Nephron progenitor cell (in vitro differentiated cells): ENCODE data around the gene NELL2.

Source experiments
- DNase-seq: peaks from one replicate; pipeline ENCODE4 v3.0.0; 2021
- H3K27ac Mint-ChIP-seq: 2 replicates; pipeline ENCODE4 v1.8.0; 2021; ENCODE audit warnings: mild to moderate bottlenecking, moderate library complexity, mixed read lengths
- H3K27me3 Mint-ChIP-seq: 2 replicates; pipeline ENCODE4 v1.8.0; 2021; ENCODE audit warnings: mild to moderate bottlenecking, low read depth, mixed read lengths; ENCODE audit not compliant: poor library complexity
- H3K36me3 Mint-ChIP-seq: 2 replicates; pipeline ENCODE4 v1.8.0; 2021; ENCODE audit warnings: low read depth, mixed read lengths
- H3K4me1 Mint-ChIP-seq: 2 replicates; pipeline ENCODE4 v1.8.0; 2021; ENCODE audit warnings: mixed read lengths
- H3K4me3 Mint-ChIP-seq: 2 replicates; pipeline ENCODE4 v1.8.0; 2021; ENCODE audit warnings: mild to moderate bottlenecking, moderate library complexity, mixed read lengths
- H3K9me3 Mint-ChIP-seq: 2 replicates; pipeline ENCODE4 v1.8.0; 2021; ENCODE audit warnings: mild to moderate bottlenecking, moderate library complexity, mixed read lengths
- TF ChIP-seq, protein P1 (sequence below): fragments of 200-600 bp; sonication (generic); IDR thresholded peaks from 2 replicates; pipeline ENCODE4 v1.5.0; 2021; ENCODE audit warnings: antibody characterized with exemption

NELL2 gene

DNA sequence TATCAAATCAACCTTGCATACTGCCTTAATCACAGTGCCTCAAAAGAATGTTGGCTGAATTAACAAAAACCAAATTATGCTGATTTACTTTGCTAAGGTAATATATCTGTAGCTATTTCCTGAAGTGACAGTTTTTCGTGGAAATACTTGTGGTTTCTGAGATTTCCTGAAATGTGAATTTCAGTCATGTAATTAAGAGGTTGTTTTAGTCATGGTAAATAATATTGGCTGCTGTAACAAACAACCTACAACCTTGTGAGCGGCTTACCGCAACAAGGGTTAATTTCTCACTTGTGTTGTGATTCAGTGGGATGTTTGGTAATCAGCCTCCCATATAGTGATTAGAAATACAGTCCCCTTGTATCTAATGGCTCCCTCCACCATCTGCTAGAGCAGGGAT, 387.9 kb downstream of the NELL2 start:
- Mint-ChIP-seq H3K4me3 (no peak overlapping the region), H3K4me1 (no peaks in the 10 kb centered on the region), H3K36me3 (no peaks in the 10 kb centered on the region), H3K27me3 (no peaks in the 10 kb centered on the region), H3K9me3 (peaks cover 7% of the 10 kb centered on the region), H3K27ac (no peak overlapping the region)
- DNase-seq = no peak
- TF ChIP-seq, protein P1, sequence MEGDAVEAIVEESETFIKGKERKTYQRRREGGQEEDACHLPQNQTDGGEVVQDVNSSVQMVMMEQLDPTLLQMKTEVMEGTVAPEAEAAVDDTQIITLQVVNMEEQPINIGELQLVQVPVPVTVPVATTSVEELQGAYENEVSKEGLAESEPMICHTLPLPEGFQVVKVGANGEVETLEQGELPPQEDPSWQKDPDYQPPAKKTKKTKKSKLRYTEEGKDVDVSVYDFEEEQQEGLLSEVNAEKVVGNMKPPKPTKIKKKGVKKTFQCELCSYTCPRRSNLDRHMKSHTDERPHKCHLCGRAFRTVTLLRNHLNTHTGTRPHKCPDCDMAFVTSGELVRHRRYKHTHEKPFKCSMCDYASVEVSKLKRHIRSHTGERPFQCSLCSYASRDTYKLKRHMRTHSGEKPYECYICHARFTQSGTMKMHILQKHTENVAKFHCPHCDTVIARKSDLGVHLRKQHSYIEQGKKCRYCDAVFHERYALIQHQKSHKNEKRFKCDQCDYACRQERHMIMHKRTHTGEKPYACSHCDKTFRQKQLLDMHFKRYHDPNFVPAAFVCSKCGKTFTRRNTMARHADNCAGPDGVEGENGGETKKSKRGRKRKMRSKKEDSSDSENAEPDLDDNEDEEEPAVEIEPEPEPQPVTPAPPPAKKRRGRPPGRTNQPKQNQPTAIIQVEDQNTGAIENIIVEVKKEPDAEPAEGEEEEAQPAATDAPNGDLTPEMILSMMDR = no peak

DNA sequence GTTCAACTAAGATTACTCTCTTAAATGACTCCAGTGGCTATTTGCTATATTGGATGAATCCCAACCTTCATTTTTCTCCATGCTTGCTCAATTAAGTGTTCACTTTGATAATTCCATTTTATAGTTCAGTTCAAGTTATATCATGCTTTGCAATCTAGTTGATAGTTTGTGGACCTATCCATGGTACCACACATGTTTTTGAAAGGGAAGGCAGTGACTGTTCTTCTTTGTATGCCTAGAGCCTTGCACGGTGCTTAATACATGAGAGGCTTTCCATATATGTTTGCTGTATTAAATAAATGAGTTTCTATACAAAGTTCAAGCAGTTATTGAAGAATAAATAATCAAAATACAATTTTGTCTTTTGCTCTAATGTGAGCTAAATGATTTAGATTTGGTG, 391.3 kb downstream of the NELL2 start:
- DNase-seq = no peak
- TF ChIP-seq, protein P1 = no peak
- H3K4me3 Mint-ChIP-seq = no peak overlapping the region
- peaks cover 10% of the 10 kb centered on the region for H3K9me3 Mint-ChIP-seq
- H3K36me3 Mint-ChIP-seq = no peaks in the 10 kb centered on the region
- H3K27ac Mint-ChIP-seq = no peak overlapping the region
- no peaks in the 10 kb centered on the region for H3K27me3 Mint-ChIP-seq
- no peaks in the 10 kb centered on the region for H3K4me1 Mint-ChIP-seq

DNA sequence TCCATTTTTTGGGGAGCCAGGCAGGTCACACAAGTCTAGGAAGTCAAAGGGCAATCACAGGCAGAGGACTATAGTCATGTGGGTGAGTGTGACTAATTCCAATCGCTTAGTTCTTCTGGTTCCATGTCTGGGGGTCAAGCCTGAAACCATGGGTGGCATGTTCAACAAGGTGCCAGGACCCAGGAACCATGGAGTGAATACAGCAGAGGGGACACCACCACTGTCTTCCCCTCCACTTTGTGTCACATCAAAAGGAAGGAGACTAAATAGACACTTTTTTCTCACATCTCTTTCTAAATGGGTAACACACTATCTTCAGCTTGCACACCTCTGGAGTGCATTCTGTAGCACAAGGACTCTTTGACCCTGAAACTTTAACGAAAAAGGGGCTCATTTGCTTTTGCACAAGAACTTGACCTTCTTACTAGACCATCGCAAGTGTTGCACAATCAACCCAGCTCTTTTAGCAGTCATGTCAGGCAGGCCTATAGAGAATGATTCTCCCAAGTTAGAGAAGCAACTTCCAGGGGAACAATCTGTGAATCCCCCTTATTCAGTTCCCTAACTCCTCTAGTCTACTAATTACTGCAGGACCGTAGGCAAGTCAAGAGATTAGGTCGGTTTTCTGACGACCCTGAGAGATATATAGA, 398.7 kb downstream of the NELL2 start:
- Mint-ChIP-seq H3K4me1 (no peaks in the 10 kb centered on the region), H3K27me3 (peaks cover 2% of the 10 kb centered on the region), H3K27ac (no peak overlapping the region), H3K9me3 (peaks cover 54% of the 10 kb centered on the region), H3K4me3 (no peak overlapping the region), H3K36me3 (no peaks in the 10 kb centered on the region)
- TF ChIP-seq, protein P1 = no peak
- DNase-seq = no peak

DNA sequence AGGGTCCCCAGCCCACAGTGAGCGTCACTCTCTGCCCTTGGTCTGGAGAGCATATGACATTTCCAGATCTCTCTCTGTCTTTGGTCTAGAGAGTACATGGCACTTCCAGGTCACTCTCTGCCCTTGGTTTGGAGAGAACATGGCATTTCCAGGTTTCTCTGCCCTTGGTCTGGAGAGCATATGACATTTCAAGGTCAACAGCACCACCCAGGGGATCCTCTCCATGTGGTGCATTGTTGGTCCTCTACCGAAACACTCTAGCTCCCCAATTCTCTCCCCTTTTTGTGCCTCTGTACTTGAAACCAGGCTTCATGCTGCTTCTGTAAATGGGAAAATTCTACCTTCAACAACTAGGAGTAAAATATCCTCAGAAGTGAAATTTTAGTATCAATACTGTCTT, 399.4 kb downstream of the NELL2 start:
- TF ChIP-seq, protein P1 = no peak
- Mint-ChIP-seq H3K4me1 (no peaks in the 10 kb centered on the region), H3K9me3 (peaks cover 52% of the 10 kb centered on the region), H3K27me3 (peaks cover 2% of the 10 kb centered on the region), H3K27ac (no peak overlapping the region), H3K4me3 (no peak overlapping the region), H3K36me3 (no peaks in the 10 kb centered on the region)
- no peak for DNase-seq

DNA sequence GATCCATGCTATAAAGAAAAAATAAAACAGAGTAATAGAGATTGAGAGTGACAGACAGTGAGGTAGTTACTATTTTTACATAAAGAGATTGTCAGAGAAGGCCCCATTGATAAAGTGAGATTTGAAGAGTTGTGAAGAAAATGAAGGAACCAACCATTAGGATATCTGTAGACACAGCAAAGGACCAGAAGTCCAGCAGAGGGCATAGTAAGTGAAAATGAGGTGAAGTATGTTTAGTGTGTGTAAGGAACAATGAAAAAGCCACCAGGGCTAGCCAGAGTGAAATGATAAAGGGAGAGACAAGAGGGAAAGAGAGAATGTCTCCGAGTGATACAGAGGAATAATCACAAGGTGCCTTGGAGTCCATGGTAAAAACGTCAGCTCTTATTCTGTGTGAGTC, 411.0 kb downstream of the NELL2 start:
- Mint-ChIP-seq H3K27me3 (no peaks in the 10 kb centered on the region), H3K36me3 (peaks cover 6% of the 10 kb centered on the region), H3K4me1 (no peaks in the 10 kb centered on the region), H3K9me3 (peaks cover 17% of the 10 kb centered on the region), H3K27ac (no peak overlapping the region), H3K4me3 (no peak overlapping the region)
- TF ChIP-seq, protein P1 = peak; percentile 9
- DNase-seq = no peak

DNA sequence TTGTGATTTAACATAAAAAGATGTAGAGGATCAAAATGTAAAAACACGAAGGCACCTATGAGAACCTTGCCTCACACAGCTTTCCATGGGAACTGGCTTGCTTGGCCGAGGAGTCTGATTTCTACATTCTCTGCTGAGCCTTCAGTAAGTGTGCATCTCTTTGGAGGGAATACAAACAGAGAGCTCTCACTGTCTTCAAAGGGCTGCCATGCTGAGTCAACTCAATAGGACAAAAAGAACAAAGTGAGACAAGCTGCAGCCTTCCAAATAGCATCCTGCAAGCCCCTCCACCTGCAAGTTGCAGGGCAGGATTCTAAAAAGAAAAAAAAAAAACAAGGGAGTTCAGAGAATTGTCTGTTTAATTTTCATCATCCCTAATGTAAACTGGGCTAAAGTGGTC, 411.9 kb downstream of the NELL2 start:
- TF ChIP-seq, protein P1 = no peak
- Mint-ChIP-seq H3K36me3 (peaks cover 6% of the 10 kb centered on the region), H3K27ac (no peak overlapping the region), H3K9me3 (peaks cover 17% of the 10 kb centered on the region), H3K4me1 (no peaks in the 10 kb centered on the region), H3K27me3 (no peaks in the 10 kb centered on the region), H3K4me3 (no peak overlapping the region)
- DNase-seq = no peak
